GM15510 (cell line): ENCODE results near the gene NOXO1.

Experiments used
- POLR2A ChIP-seq: IDR thresholded peaks from 3 replicates; pipeline ENCODE4 v1.6.1; 2011; ENCODE audit warnings: borderline replicate concordance; ENCODE audit not compliant: insufficient read length; ENCODE audit errors: extremely low read depth

NOXO1 gene

DNA sequence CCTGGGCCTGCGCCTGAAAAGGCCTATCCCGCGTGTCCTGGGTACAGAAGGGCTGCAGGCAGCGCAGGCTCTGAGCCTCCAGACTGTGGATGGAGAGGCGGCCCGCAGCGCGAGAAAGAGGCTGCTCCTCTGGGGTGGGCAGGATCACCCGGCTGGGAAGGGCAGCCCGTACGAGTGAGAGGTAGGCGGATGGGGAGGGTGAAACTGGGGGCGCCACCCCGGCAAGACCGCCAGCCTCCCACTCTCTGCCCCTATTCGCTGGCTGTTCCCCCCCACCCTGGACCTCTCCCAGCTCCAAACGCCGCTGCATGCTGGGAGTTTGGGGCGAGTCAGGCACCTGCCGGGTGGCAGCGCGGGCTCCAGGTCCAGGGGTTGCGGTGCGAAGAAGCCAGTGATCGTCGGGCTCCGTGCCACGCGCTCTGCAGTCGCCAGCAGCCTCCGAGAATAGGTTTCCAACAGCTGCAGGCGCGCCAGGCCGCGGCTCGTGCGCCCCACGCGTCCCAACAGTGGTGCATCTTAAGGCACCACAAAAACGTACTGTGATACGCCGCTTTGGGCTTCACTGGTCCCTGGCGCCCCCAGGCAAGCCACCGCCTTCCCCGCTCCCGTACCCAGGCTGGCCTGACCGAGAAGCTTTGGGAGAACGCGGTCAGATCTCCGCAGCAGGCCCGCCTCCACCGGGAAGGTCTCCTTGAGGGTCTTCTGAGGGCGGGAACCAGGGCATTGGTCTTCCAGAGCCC is 1.1 kb downstream of the NOXO1 start:
- no peak for TF ChIP-seq POLR2A

DNA sequence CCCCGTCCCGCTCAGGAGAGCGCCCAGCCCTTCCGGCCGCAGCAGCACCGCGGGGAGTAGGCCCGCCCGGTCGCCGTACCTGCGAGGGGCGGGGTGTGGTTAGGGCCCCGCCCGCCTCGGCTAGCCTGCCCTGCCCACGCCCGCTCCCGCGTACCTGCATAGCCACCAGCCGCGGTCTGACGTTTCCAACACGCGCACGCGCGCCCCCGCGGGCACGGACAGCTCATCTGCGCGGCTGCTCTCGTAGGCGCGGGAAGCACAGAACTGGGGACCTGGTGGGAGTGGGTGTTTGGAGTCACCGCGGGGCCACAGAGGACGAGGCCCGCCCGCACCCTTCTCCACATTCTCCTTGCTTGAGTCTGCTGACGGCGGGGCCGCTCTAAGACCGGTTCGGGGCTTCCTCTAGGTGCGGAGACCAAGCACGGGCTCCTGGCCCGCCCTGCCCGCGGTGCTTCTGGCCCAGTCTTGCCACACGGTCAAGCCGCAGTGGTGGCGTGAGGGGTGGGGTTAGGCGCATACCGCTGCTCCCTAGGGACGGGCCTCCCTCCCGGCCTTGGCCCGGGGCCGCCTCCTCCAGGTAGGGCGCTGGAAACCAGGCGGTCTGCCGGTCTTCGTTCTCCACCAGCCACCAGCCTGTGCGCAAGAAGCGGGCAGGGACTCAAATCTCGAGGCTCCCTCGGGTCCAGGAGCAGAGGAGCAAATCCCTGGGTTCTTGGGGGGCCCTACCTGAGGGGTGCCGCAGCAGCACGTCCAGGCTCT is 1.8 kb downstream of the NOXO1 start:
- no peak for TF ChIP-seq POLR2A

GRCh38 chr16:1978476-1979120 is 2.7 kb downstream of the NOXO1 start:
- no peak for TF ChIP-seq POLR2A

DNA sequence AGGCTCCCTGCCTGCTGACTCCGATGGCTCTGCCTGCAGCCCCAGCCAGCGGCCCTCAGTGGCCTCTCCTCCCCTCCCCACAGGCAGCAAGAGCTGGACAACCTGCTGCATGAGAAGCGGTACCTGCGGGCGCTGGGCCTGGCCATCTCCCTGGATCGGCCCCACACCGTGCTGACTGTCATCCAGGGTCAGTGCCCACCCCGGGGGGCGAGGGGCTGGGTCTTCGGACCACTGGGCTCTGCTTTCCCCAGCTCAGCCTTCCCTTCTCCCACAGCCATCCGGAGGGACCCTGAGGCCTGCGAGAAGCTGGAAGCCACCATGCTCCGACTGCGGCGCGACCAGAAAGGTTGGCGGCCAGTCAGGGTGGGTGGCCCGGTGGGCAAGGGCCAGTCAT is 3.4 kb downstream of the NOXO1 start:
- no peak for TF ChIP-seq POLR2A

- TF ChIP-seq POLR2A: no peak
Observed at GRCh38 chr16:1976951-1977874, 4.1 kb downstream of the NOXO1 start.

GRCh38 chr16:1976216-1976520 is 5.1 kb downstream of the NOXO1 start:
- TF ChIP-seq POLR2A: no peak

GRCh38 chr16:1975432-1976215 is 5.6 kb downstream of the NOXO1 start:
- no peak for TF ChIP-seq POLR2A

DNA sequence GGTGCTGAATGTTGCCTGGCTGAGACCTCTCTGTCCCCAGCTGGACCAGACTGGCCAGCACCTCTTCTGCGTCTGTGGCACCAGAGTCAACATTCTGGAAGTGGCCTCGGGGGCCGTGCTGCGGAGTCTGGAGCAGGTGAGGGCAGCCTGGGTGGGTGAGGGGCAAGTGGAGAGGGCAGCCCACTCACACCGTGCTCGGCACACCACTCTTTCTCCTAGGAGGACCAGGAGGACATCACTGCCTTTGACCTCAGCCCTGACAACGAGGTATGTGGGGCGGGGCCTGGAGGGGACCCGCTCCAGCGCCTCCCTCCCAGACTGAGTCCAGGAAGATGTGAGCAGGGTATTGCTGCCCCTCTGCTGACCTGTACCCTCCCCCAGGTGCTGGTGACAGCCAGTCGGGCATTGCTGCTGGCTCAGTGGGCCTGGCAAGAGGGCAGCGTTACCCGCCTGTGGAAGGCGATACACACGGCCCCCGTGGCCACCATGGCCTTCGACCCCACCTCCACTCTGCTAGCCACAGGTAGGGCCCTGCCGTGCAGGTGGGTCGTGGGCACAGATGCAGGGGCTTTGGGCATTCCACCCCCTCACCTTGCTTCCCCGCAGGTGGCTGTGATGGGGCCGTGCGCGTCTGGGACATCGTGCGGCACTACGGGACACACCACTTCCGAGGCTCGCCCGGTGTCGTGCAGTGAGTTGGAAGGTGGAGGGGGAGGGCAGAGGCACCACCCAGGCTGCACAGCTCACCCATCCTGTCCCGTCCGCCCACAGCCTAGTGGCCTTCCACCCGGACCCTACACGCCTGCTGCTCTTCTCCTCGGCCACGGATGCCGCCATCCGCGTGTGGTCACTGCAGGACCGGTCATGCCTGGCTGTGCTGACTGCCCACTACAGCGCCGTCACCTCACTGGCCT is 6.9 kb downstream of the NOXO1 start:
- TF ChIP-seq POLR2A: no peak

DNA sequence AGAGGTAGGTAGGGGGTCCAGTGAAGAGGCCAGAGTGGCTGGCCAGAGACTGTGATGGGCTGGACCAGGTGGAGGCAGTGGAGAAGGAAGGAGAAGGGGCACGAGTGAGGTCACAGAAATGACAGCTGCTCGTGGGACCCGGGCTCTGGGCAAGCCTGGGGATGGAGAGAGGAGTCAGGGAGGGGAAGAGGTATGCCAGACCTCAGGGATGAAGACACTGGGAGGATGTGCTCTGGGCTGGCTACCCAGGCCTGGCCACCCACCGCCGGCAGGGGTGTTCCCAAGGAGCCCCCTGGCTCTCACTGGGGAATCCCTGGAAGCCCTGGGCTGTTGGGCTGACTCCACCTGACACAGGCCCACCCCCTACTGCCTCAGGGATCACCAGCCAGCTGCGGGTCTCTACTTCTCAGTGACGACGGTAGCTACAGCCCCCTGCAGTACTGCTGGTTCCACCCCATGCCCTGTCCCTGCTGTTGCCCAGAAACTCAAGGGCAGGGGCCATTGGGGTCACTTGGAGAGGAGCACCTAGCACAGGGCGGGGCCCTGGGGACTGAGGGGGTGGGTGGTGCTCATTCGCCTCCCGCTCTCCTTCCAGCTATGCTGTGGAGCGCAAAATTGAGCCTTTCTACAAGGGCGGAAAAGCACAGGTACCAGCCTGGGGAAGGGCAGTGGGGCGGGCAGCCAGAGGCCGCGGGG is 7.7 kb downstream of the NOXO1 start:
- no peak for TF ChIP-seq POLR2A

DNA sequence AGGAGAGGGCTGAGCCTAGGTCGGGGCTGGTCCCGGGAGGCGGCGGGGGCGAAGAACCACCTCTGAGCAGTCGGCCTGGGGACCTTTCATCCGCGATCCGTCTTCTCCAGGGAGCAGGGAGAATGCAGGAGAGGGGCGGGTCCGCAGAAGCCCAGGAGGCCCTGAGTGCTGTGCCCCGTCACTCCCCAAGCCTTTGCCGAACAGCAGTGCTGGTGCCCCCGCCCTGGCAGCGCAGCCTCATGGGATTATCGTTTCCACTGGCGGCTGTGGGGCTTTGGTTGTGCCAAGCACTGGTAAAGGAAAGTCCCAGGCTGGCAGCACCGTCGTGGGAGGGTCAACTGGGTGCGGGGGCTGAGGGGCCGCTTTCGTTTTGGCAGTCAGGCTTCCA is 8.8 kb downstream of the NOXO1 start:
- no peak for TF ChIP-seq POLR2A

GRCh38 chr16:1971796-1972489 is 9.3 kb downstream of the NOXO1 start, which contains the start of gene TBL3:
Gene TBL3 (plus strand): TSS chr16:1972053. CDS start chr16:1972165, 112 bp downstream.
- TF ChIP-seq POLR2A: peak; percentile 95
